IMR-90 (cell line): Measurements from ENCODE around the gene IL36G. TPM values are rescaled to one million over a fixed set of nuclear protein-coding genes. Genes with fewer than 3 reads are reported as not detected.

Experiments
- ATAC-seq: fragments of 200-7000 bp; cut with Tn5 transposase; 2 replicates; pipeline ENCODE4 v1.9.1; 2020; ENCODE audit warnings: low read depth, mild to moderate bottlenecking, moderate library complexity
- BruUV-seq: library from RNA; stranded (reverse); fragments of 400-500 nt; replicated peaks from 2 replicates; lab custom pipeline; 2021; lab: Mats Ljungman, UMichigan
- CTCF ChIA-PET: fragments of 300-600 bp; formaldehyde crosslinking; extraction: SDS; loops from one replicate; lab custom pipeline; 2021; ENCODE audit warnings: antibody characterized with exemption; lab: Yijun Ruan, JAX
- POLR2A ChIA-PET: fragments of 300-600 bp; sonication (Branson Sonifier 250); formaldehyde crosslinking; loops from one replicate; lab custom pipeline; 2022; ENCODE audit warnings: antibody characterized with exemption; ENCODE audit not compliant: unreplicated experiment; lab: Charles Lee
- DNase-seq: peaks from one replicate; pipeline ENCODE4 v3.0.0; 2013
- H2AFZ ChIP-seq: replicated peaks from 2 replicates; pipeline ENCODE3; 2013; ENCODE audit warnings: low read length, mild to moderate bottlenecking; ENCODE audit not compliant: poor library complexity
- H2AK5ac ChIP-seq: 2 replicates; pipeline ENCODE4 v1.6.1; 2013; ENCODE audit warnings: low read depth, low read length, inconsistent platforms
- H2AK9ac ChIP-seq: replicated peaks from 2 replicates; pipeline ENCODE3; 2013; ENCODE audit warnings: mild to moderate bottlenecking, low read depth, low read length, moderate library complexity; ENCODE audit not compliant: poor library complexity
- H2BK120ac ChIP-seq: 2 replicates; pipeline ENCODE4 v1.6.1; 2013; ENCODE audit warnings: low read depth, low read length, inconsistent platforms
- H2BK15ac ChIP-seq: 3 replicates; pipeline ENCODE4 v1.6.1; 2013; ENCODE audit warnings: low read depth, low read length, inconsistent platforms
- H2BK20ac ChIP-seq: 2 replicates; pipeline ENCODE4 v1.6.1; 2013; ENCODE audit warnings: low read depth, mild to moderate bottlenecking, inconsistent platforms, low read length, moderate library complexity
- H2BK5ac ChIP-seq: 2 replicates; pipeline ENCODE4 v1.6.1; 2013; ENCODE audit warnings: mild to moderate bottlenecking, low read depth, low read length, inconsistent platforms; ENCODE audit not compliant: poor library complexity, severe bottlenecking
- H3K14ac ChIP-seq: replicated peaks from 2 replicates; pipeline ENCODE4 v1.6.1; 2013; ENCODE audit warnings: low read depth, low read length, inconsistent platforms
- H3K18ac ChIP-seq: 2 replicates; pipeline ENCODE4 v1.6.1; 2013; ENCODE audit warnings: low read depth, low read length, control low read depth
- H3K23ac ChIP-seq: 2 replicates; pipeline ENCODE4 v1.6.1; 2013; ENCODE audit warnings: low read depth, low read length, inconsistent platforms
- H3K27ac ChIP-seq: 2 replicates; pipeline ENCODE4 v1.5.1; 2013; ENCODE audit warnings: mild to moderate bottlenecking, control low read depth, low read length; ENCODE audit not compliant: insufficient read depth
- H3K27me3 ChIP-seq: 2 replicates; pipeline ENCODE4 v1.6.1; 2013; ENCODE audit warnings: low read length; ENCODE audit not compliant: control insufficient read depth, insufficient read depth
- H3K36me3 ChIP-seq: 2 replicates; pipeline ENCODE4 v1.6.1; 2013; ENCODE audit warnings: low read length, mixed read lengths; ENCODE audit not compliant: control insufficient read depth, insufficient read depth
- H3K4ac ChIP-seq: 2 replicates; pipeline ENCODE4 v1.6.1; 2013; ENCODE audit warnings: low read depth, low read length, inconsistent platforms
- H3K4me1 ChIP-seq: 2 replicates; pipeline ENCODE4 v1.6.1; 2013; ENCODE audit warnings: low read length, mixed read lengths; ENCODE audit not compliant: control insufficient read depth, insufficient read depth
- H3K4me2 ChIP-seq: 2 replicates; pipeline ENCODE4 v1.6.1; 2013; ENCODE audit warnings: low read depth, mild to moderate bottlenecking, control low read depth, low read length, moderate library complexity
- H3K4me3 ChIP-seq: 2 replicates; pipeline ENCODE4 v1.5.1; 2013; ENCODE audit warnings: low read depth, mild to moderate bottlenecking, control low read depth, low read length, moderate library complexity; ENCODE audit not compliant: insufficient read depth
- H3K56ac ChIP-seq: 2 replicates; pipeline ENCODE4 v1.6.1; 2013; ENCODE audit warnings: low read length, inconsistent platforms; ENCODE audit not compliant: insufficient read depth; ENCODE audit errors: extremely low read depth
- H3K79me1 ChIP-seq, 2 experiments: 2 replicates each; pipeline ENCODE4 v1.6.1; 2013; ENCODE audit warnings: low read length in 2 of 2, inconsistent platforms in 1 of 2, low read depth in 1 of 2
- H3K9ac ChIP-seq: 2 replicates; pipeline ENCODE4 v1.6.1; 2013; ENCODE audit warnings: low read depth, low read length, control low read depth
- H3K9me1 ChIP-seq: 2 replicates; pipeline ENCODE4 v1.6.1; 2013; ENCODE audit warnings: low read length, inconsistent platforms; ENCODE audit not compliant: insufficient read depth
- H3K9me3 ChIP-seq: 2 replicates; pipeline ENCODE4 v1.6.1; 2013; ENCODE audit warnings: low read length; ENCODE audit not compliant: control insufficient read depth, insufficient read depth
- H4K20me1 ChIP-seq: 2 replicates; pipeline ENCODE4 v1.6.1; 2013; ENCODE audit warnings: low read length, inconsistent platforms; ENCODE audit not compliant: insufficient read depth
- H4K5ac ChIP-seq: 2 replicates; pipeline ENCODE4 v1.6.1; 2013; ENCODE audit warnings: mild to moderate bottlenecking, low read depth, low read length, control low read depth
- H4K8ac ChIP-seq, 2 experiments: 2 replicates each; pipeline ENCODE4 v1.6.1; 2013; ENCODE audit warnings: low read depth in 2 of 2, low read length in 2 of 2, control low read depth in 1 of 2, inconsistent platforms in 1 of 2
- H4K91ac ChIP-seq: 2 replicates; pipeline ENCODE4 v1.6.1; 2013; ENCODE audit warnings: low read depth, low read length, inconsistent platforms; ENCODE audit not compliant: insufficient read depth
- CHD1 ChIP-seq: IDR thresholded peaks from 2 replicates; pipeline ENCODE4 v1.6.1; 2012; ENCODE audit warnings: low read depth, low read length, improper control_type of control experiment
- ELK1 ChIP-seq: fragments of 150-350 bp; IDR thresholded peaks from 2 replicates; pipeline ENCODE4 v1.6.1; 2016; ENCODE audit warnings: low read depth, mild to moderate bottlenecking, low read length, moderate library complexity, borderline replicate concordance
- MAFK ChIP-seq: IDR thresholded peaks from 2 replicates; pipeline ENCODE4 v1.6.1; 2012; ENCODE audit warnings: low read depth, low read length, improper control_type of control experiment
- MXI1 ChIP-seq: IDR thresholded peaks from 2 replicates; pipeline ENCODE4 v1.6.1; 2012; ENCODE audit warnings: low read depth, mild to moderate bottlenecking, low read length, moderate library complexity, borderline replicate concordance
- NFE2L2 ChIP-seq: fragments of 150-350 bp; IDR thresholded peaks from 2 replicates; pipeline ENCODE4 v1.6.1; 2016; ENCODE audit warnings: low read depth, mild to moderate bottlenecking, low read length
- RAD21 ChIP-seq: IDR thresholded peaks from 2 replicates; pipeline ENCODE4 v1.6.1; 2012; ENCODE audit warnings: low read length, improper control_type of control experiment
- RCOR1 ChIP-seq: IDR thresholded peaks from 2 replicates; pipeline ENCODE4 v1.6.1; 2012; ENCODE audit warnings: mild to moderate bottlenecking, low read length, improper control_type of control experiment; ENCODE audit not compliant: insufficient replicate concordance
- RFX5 ChIP-seq: IDR thresholded peaks from 2 replicates; pipeline ENCODE4 v1.8.0; 2012; ENCODE audit warnings: low read depth, mild to moderate bottlenecking, low read length, moderate library complexity
- SMC3 ChIP-seq: fragments of 150-350 bp; IDR thresholded peaks from 2 replicates; pipeline ENCODE4 v1.6.1; 2016; ENCODE audit warnings: low read depth, mild to moderate bottlenecking, antibody characterized with exemption, low read length, moderate library complexity
- WGBS, 2 experiments: methylation state at CpG; one replicate each; pipeline versions ENCODE4 v1.1.5 to v1.1.7; 2013; ENCODE audit warnings: missing lambda C conversion rate in 2 of 2; ENCODE audit not compliant: insufficient read length in 1 of 2; ENCODE audit errors: extremely low coverage in 2 of 2; 5-methylcytosine and 5-hydroxymethylcytosine counted together
- dilution Hi-C: fragments of 300-500 bp; cut with HindIII; formaldehyde crosslinking; loops from one replicate; pipeline ENCODE4 v1.14.3; 2018; ENCODE audit warnings: low sequenced_read_pairs; ENCODE audit not compliant: unreplicated experiment
- in situ Hi-C: fragments of 300-500 bp; cut with MboI; formaldehyde crosslinking; loops from 3 replicates; pipeline ENCODE4 v1.14.3; 2019; ENCODE audit warnings: low sequenced_read_pairs, inconsistent platforms, mixed read lengths
- intact Hi-C: fragments of 100-400 bp; cut with micrococcal nuclease; formaldehyde crosslinking; loops from 2 replicates; pipeline ENCODE4 v1.10.0; 2022
- polyA plus RNA-seq, 3 experiments: library from polyadenylated mRNA; depleted of rRNA; stranded (reverse); fragments of >200 nt; gene quantifications; 2 replicates each; pipeline ENCODE4 v1.2.3, GENCODE V29; 2012; ENCODE audit warnings: low replicate concordance in 1 of 3
- total RNA-seq: library from RNA; depleted of rRNA; stranded (reverse); fragments of >200 nt; gene quantifications from 2 replicates; pipeline ENCODE4 v1.2.3, GENCODE V29; 2012
- TF ChIP-seq, protein P1 (sequence below): fragments of 150-350 bp; IDR thresholded peaks from 2 replicates; pipeline ENCODE4 v1.6.1; 2017; ENCODE audit warnings: mild to moderate bottlenecking, antibody characterized with exemption, low read length, low read depth

IL36G gene
- total and polyA plus RNA-seq, 2 of the 4 experiments (the other 2 are of a cell fraction), result not detected

DNA sequence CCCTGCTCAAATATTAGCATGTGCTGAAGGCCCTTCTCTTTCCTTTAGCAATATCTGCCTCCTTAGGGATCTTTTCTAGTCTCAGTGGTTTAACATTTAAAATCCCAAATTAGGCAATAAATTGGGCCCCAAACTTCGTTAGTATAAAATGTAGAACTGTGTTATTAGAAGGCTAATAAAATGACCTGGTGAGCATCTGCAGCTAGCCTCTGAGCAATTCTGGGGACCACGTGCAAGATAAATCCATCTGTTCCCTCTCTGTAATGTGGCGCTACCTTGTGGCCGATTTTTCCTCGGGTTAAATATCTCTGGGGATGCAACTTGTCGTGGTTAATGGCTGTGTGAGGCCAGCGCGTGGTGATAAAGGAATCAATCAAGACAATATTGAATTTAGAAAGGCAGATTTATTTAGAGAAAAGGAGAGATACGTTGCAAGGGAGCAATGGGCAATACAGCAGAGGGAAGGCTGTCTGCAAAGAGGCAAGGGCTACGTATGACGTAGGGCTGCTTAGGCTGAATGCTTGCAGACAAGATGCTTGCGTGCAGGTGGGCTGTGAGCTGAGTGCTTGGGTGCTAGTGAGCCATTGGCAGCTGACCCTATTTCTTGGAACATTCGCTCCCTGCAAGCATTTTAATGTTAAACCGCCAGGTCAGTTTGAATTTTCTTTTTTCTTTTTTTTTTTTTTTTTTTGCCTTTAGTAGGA lies 18.5 kb upstream of the IL36G start:
- Histone ChIP-seq H3K18ac (no peak overlapping the region), H4K8ac (no peak overlapping the region), H3K4me2 (no peak overlapping the region), H3K9me1 (no peaks in the 10 kb centered on the region), H3K4me3 (no peak overlapping the region), H3K27me3 (peaks cover 32% of the 10 kb centered on the region), H2AK9ac (no peak overlapping the region), H2BK120ac (no peak overlapping the region), H3K4me1 (no peaks in the 10 kb centered on the region), H3K27ac (no peak overlapping the region), H2AFZ (no peak overlapping the region), H3K56ac (no peak overlapping the region), H3K14ac (no peak overlapping the region), H2BK20ac (no peak overlapping the region), H2AK5ac (no peak overlapping the region), H3K23ac (no peak overlapping the region), H4K20me1 (no peaks in the 10 kb centered on the region), H4K91ac (no peak overlapping the region), H2BK15ac (no peak overlapping the region), H4K5ac (no peak overlapping the region), H3K9me3 (no peaks in the 10 kb centered on the region), H2BK5ac (no peak overlapping the region), H3K79me1 (no peaks in the 10 kb centered on the region), H3K9ac (no peak overlapping the region), H3K4ac (no peak overlapping the region), H3K36me3 (no peaks in the 10 kb centered on the region)
- no peak for DNase-seq
- dilution Hi-C loops, result no loop called here
- WGBS, 2 experiments, result 58% methylated on average over 8 of the region's 14 CpGs; no CpG with 5 or more reads in 1 of the 2 experiments
- in situ Hi-C loops, result loop anchor here (5.0 kb wide), 1 partner anchor 357 kb away; no protein-coding TSS in a partner anchor
- intact Hi-C loops, result no loop called here
- BruUV-seq, result no TSS peak
- TF ChIP-seq RFX5 (no peak), MAFK (no peak), RAD21 (no peak), RCOR1 (no peak), ELK1 (no peak), CHD1 (no peak), NFE2L2 (no peak), MXI1 (no peak), SMC3 (no peak)
- TF ChIP-seq, protein P1, sequence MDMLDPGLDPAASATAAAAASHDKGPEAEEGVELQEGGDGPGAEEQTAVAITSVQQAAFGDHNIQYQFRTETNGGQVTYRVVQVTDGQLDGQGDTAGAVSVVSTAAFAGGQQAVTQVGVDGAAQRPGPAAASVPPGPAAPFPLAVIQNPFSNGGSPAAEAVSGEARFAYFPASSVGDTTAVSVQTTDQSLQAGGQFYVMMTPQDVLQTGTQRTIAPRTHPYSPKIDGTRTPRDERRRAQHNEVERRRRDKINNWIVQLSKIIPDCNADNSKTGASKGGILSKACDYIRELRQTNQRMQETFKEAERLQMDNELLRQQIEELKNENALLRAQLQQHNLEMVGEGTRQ, result no peak
- POLR2A ChIA-PET, result no interaction called here
- CTCF ChIA-PET, result interaction anchor here (0.6 to 0.9 kb wide), 5 partner anchors 16 to 354 kb away, joined by 3 to 5 read pairs (median 3); no protein-coding TSS in a partner anchor
- peak; percentile 28; the same call in 1 of the 2 replicates for ATAC-seq
